ENCODE results near the gene SYNE3.

The SYNE3 gene

DNA sequence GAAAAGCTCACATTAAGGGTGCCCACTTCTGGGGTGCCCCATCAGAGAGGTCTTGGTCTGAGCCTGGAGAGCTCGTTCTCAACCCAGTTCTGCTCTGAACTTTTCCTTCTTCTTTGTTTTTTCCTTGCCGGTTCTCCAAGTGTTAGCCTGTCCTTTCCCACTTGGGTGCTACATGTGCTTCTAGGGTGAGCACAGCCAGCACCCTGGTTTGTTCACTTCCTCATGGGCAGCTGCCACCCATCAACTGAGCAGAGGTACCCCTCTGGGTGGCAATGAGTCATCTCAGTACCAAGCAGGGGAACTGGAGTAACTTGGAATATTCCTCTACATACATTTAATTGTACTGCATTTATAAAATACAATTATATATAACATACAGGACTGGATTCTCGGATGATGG lies 3.9 kb upstream of the SYNE3 start:
- Histone ChIP-seq H3K4me2 (ENCODE audit: low read depth, low read length, poor library complexity, severe bottlenecking) (no peak overlapping the region), H3K9me2 (replicated peaks; ENCODE audit: insufficient read depth, low read length) (no peaks in the 10 kb centered on the region), H3F3A (ENCODE audit: insufficient read depth) (no peaks in the 10 kb centered on the region), H3K4me3 (ENCODE audit: insufficient read depth, low read length, poor library complexity, severe bottlenecking) (no peak overlapping the region), H3K36me3 (ENCODE audit: low read length) (no peaks in the 10 kb centered on the region), H3K27ac (ENCODE audit: low read depth, low read length) (no peak overlapping the region), H3K9ac (ENCODE audit: low read length) (no peak overlapping the region), H3K27me3 (ENCODE audit: low read length) (no peaks in the 10 kb centered on the region), H3K9me3 (ENCODE audit: insufficient read depth, low read length) (no peaks in the 10 kb centered on the region), H4K20me1 (ENCODE audit: low read depth, low read length) (no peaks in the 10 kb centered on the region), H2AFZ (ENCODE audit: low read depth, low read length, severe bottlenecking) (no peak overlapping the region), H3K79me2 (ENCODE audit: insufficient read depth, low read length) (no peaks in the 10 kb centered on the region)
- TF ChIP-seq, protein P1, sequence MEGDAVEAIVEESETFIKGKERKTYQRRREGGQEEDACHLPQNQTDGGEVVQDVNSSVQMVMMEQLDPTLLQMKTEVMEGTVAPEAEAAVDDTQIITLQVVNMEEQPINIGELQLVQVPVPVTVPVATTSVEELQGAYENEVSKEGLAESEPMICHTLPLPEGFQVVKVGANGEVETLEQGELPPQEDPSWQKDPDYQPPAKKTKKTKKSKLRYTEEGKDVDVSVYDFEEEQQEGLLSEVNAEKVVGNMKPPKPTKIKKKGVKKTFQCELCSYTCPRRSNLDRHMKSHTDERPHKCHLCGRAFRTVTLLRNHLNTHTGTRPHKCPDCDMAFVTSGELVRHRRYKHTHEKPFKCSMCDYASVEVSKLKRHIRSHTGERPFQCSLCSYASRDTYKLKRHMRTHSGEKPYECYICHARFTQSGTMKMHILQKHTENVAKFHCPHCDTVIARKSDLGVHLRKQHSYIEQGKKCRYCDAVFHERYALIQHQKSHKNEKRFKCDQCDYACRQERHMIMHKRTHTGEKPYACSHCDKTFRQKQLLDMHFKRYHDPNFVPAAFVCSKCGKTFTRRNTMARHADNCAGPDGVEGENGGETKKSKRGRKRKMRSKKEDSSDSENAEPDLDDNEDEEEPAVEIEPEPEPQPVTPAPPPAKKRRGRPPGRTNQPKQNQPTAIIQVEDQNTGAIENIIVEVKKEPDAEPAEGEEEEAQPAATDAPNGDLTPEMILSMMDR (IDR thresholded peaks at IDR 0.05; ENCODE audit: insufficient read depth, low read length, poor library complexity, severe bottlenecking), result no peak

DNA sequence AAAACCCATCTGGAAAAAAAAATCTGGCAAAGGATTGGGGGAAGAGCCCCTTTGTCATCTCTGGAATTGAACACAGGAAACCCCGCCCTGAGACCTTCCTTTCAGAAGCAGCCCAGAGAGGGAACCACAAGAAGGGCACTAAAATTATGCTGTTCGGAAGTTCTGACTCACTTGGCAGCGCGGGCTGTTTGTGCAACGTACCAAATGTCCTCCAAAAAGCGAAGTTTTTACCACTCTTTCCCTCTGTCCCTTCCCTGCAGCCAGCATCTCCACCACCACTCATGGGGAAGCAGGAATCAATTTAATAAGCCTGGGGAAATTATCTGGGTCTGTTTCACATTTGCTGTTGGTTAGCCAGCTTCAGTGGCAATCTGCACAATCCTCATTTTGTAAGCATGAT lies 3.2 kb upstream of the SYNE3 start:
- no peak overlapping the region for H2AFZ ChIP-seq (ENCODE audit: low read depth, low read length, severe bottlenecking)
- no peaks in the 10 kb centered on the region for H3K9me2 ChIP-seq (replicated peaks; ENCODE audit: insufficient read depth, low read length)
- no peaks in the 10 kb centered on the region for H3F3A ChIP-seq (ENCODE audit: insufficient read depth)
- TF ChIP-seq, protein P1 (IDR thresholded peaks at IDR 0.05; ENCODE audit: insufficient read depth, low read length, poor library complexity, severe bottlenecking), result no peak
- TF ChIP-seq EZH2phosphoT487 (conservative IDR thresholded peaks at IDR 0.05; ENCODE audit: low read length), result no peak
- H3K27ac ChIP-seq (ENCODE audit: low read depth, low read length), result no peak overlapping the region
- H3K4me3 ChIP-seq (ENCODE audit: insufficient read depth, low read length, poor library complexity, severe bottlenecking), result no peak overlapping the region
- H3K9ac ChIP-seq (ENCODE audit: low read length), result no peak overlapping the region
- H3K36me3 ChIP-seq (ENCODE audit: low read length), result no peaks in the 10 kb centered on the region
- H3K27me3 ChIP-seq (ENCODE audit: low read length), result no peaks in the 10 kb centered on the region
- H3K79me2 ChIP-seq (ENCODE audit: insufficient read depth, low read length), result no peaks in the 10 kb centered on the region
- no peaks in the 10 kb centered on the region for H4K20me1 ChIP-seq (ENCODE audit: low read depth, low read length)
- H3K4me2 ChIP-seq (ENCODE audit: low read depth, low read length, poor library complexity, severe bottlenecking), result no peak overlapping the region
- no peaks in the 10 kb centered on the region for H3K9me3 ChIP-seq (ENCODE audit: insufficient read depth, low read length)

DNA sequence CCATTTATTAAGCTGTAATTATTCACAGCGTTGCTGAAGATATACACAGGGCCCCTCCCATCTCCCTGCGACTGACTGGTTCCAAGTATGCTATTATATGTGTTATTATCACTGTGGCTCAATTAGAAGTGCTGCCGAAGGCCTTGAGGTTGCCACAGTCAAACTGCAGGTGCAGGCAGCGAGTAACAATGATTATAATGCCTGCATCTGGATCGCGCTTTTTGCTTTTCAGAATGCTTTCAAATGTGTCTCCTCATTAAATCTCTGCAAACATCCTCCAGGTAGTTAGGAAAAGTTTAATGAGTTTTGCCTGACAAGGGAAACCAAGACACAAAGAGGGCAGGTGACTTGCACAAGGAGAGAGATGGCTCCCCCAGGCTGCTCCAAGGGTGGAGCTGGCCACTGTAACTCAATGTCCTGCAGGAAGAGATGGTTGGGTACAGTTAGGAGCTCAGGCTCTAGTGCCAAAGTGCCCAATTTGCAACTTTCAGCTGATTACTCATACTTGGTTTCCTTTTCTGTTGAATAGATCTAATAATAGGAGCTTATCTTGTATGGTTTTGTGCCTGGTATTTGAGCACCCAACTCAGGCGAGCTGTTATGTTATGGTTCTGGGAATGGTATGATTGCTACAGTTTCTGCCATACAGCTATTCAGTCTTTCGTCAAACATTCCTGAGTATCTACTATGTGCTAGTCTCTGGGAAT lies 1.7 kb upstream of the SYNE3 start:
- Histone ChIP-seq H3K9me3 (ENCODE audit: insufficient read depth, low read length) (no peaks in the 10 kb centered on the region), H3K27ac (ENCODE audit: low read depth, low read length) (no peak overlapping the region), H4K20me1 (ENCODE audit: low read depth, low read length) (no peaks in the 10 kb centered on the region), H3K4me2 (ENCODE audit: low read depth, low read length, poor library complexity, severe bottlenecking) (no peak overlapping the region), H3K27me3 (ENCODE audit: low read length) (no peaks in the 10 kb centered on the region), H3K36me3 (ENCODE audit: low read length) (no peaks in the 10 kb centered on the region), H3K9ac (ENCODE audit: low read length) (no peak overlapping the region), H3K79me2 (ENCODE audit: insufficient read depth, low read length) (no peaks in the 10 kb centered on the region), H3F3A (ENCODE audit: insufficient read depth) (no peaks in the 10 kb centered on the region), H3K4me3 (ENCODE audit: insufficient read depth, low read length, poor library complexity, severe bottlenecking) (no peak overlapping the region), H3K9me2 (replicated peaks; ENCODE audit: insufficient read depth, low read length) (no peaks in the 10 kb centered on the region), H2AFZ (ENCODE audit: low read depth, low read length, severe bottlenecking) (no peak overlapping the region)
- TF ChIP-seq, protein P1 (IDR thresholded peaks at IDR 0.05; ENCODE audit: insufficient read depth, low read length, poor library complexity, severe bottlenecking), result no peak
- TF ChIP-seq EZH2phosphoT487 (conservative IDR thresholded peaks at IDR 0.05; ENCODE audit: low read length), result no peak

All from SU-DHL-6 (cell line).